GM12878 (cell line): ENCODE results near the gene SYS1. TPM values are rescaled to one million over a fixed set of nuclear protein-coding genes. Genes with fewer than 3 reads are reported as not detected.

Experiments used
- ATAC-seq: fragments of 200-7000 bp; cut with Tn5 transposase; 3 replicates; pipeline ENCODE4 v1.9.1; 2020; ENCODE audit warnings: mild to moderate bottlenecking, moderate library complexity
- BruUV-seq: library from RNA; stranded (reverse); fragments of 400-500 nt; replicated peaks from 2 replicates; lab custom pipeline; 2021; lab: Mats Ljungman, UMichigan
- CTCF ChIA-PET: fragments of 300-600 bp; sonication (Branson Sonifier 250); formaldehyde crosslinking; extraction: SDS; loops from one replicate; lab custom pipeline; 2021; ENCODE audit warnings: inconsistent platforms; lab: Yijun Ruan, JAX
- POLR2A ChIA-PET: fragments of 350-600 bp; formaldehyde crosslinking; extraction: SDS; loops from one replicate; lab custom pipeline; 2021; ENCODE audit warnings: inconsistent platforms; lab: Charles Lee
- RAD21 ChIA-PET: fragments of 300-600 bp; sonication (Branson Sonifier 250); formaldehyde crosslinking; loops from one replicate; lab custom pipeline; 2023; ENCODE audit warnings: antibody characterized with exemption; ENCODE audit not compliant: unreplicated experiment; lab: Charles Lee
- SMC1A ChIA-PET: fragments of 300-600 bp; sonication (Branson Sonifier 250); formaldehyde crosslinking; loops from one replicate; lab custom pipeline; 2023; ENCODE audit not compliant: unreplicated experiment, uncharacterized antibody; lab: Charles Lee
- DNase-seq: peaks from one replicate; pipeline ENCODE4 v3.0.0-alpha.2; 2011; ENCODE audit warnings: low read depth, low spot score
- FAIRE-seq: peaks from 3 replicates; lab custom pipeline; 2011; peaks lifted over from hg19 to GRCh38; lab: Jason Lieb, UNC
- H2AFZ ChIP-seq: 2 replicates; pipeline ENCODE4 v1.6.0; 2011; ENCODE audit warnings: low read depth, low read length, control low read depth; ENCODE audit not compliant: control insufficient read depth
- H3K27ac ChIP-seq: 2 replicates; pipeline ENCODE4 v1.5.1; 2011; ENCODE audit warnings: control low read depth; ENCODE audit not compliant: control insufficient read depth, insufficient read depth
- H3K27me3 ChIP-seq, 2 experiments: replicated peaks in 1 of 2; 2 replicates each; pipeline versions ENCODE4 v1.6.0 to v1.6.1; 2011; ENCODE audit warnings: low read length in 1 of 2; ENCODE audit not compliant: control insufficient read depth in 2 of 2, insufficient read depth in 2 of 2
- H3K36me3 ChIP-seq, 2 experiments: 2 replicates each; pipeline ENCODE4 v1.5.1; 2011; ENCODE audit warnings: low read length in 1 of 2; ENCODE audit not compliant: control insufficient read depth in 2 of 2, insufficient read depth in 2 of 2
- H3K4me1 ChIP-seq: 2 replicates; pipeline ENCODE4 v1.6.1; 2011; ENCODE audit warnings: mild to moderate bottlenecking, low read length, moderate library complexity, mixed read lengths; ENCODE audit not compliant: control insufficient read depth, insufficient read depth
- H3K4me2 ChIP-seq: 2 replicates; pipeline ENCODE4 v1.6.0; 2011; ENCODE audit warnings: control low read depth; ENCODE audit not compliant: control insufficient read depth, insufficient read depth
- H3K4me3 ChIP-seq: fragments of 200-600 bp; sonication (generic); 2 replicates; pipeline ENCODE4 v1.5.1; 2016
- H3K79me2 ChIP-seq: 2 replicates; pipeline ENCODE4 v1.6.0; 2011; ENCODE audit warnings: low read length; ENCODE audit not compliant: control insufficient read depth, insufficient read depth
- H3K9ac ChIP-seq: 2 replicates; pipeline ENCODE4 v1.8.0; 2011; ENCODE audit warnings: low read length, control low read depth, mixed read lengths; ENCODE audit not compliant: control insufficient read depth, insufficient read depth
- H3K9me3 ChIP-seq: replicated peaks from 3 replicates; pipeline ENCODE4 v1.5.1; 2011; ENCODE audit warnings: mild to moderate bottlenecking, low read length; ENCODE audit not compliant: control insufficient read depth, insufficient read depth
- H4K20me1 ChIP-seq: 2 replicates; pipeline ENCODE4 v1.6.0; 2011; ENCODE audit not compliant: control insufficient read depth, insufficient read depth
- ASH2L ChIP-seq: fragments of 300-600, 200-600 bp; sonication (generic); IDR thresholded peaks from 2 replicates; pipeline ENCODE4 v1.6.1; 2017; ENCODE audit warnings: low read depth, mild to moderate bottlenecking, borderline replicate concordance
- ESRRA ChIP-seq: IDR thresholded peaks from 2 replicates; pipeline ENCODE4 v1.6.1; 2012; ENCODE audit warnings: mild to moderate bottlenecking, low read length, improper control_type of control experiment
- NKRF ChIP-seq: fragments of 450-650 bp; conservative IDR thresholded peaks from 2 replicates; pipeline ENCODE4 v1.6.1; 2017; ENCODE audit warnings: mild to moderate bottlenecking, moderate library complexity
- SRF ChIP-seq, 2 experiments: IDR thresholded peaks; 2 replicates each; pipeline ENCODE4 v1.6.1; 2011; ENCODE audit warnings: low read depth in 2 of 2, low read length in 2 of 2, mild to moderate bottlenecking in 1 of 2, moderate library complexity in 1 of 2
- SUPT20H ChIP-seq: IDR thresholded peaks from 2 replicates; pipeline ENCODE4 v1.6.1; 2011; ENCODE audit warnings: low read depth, mild to moderate bottlenecking, low read length, moderate library complexity, borderline replicate concordance; ENCODE audit not compliant: control insufficient read depth
- WGBS: methylation state at CpG from one replicate; pipeline ENCODE4 v1.1.6; 2016; ENCODE audit warnings: low lambda C conversion rate; ENCODE audit not compliant: insufficient replicate concordance, insufficient coverage; ENCODE audit errors: missing lambda C conversion rate; 5-methylcytosine and 5-hydroxymethylcytosine counted together
- in situ Hi-C: fragments of 300-500 bp; cut with MboI; formaldehyde crosslinking; loops from 9 replicates; pipeline ENCODE4 v1.14.3; 2018; ENCODE audit warnings: mixed read lengths
- intact Hi-C: fragments of 100-400 bp; cut with micrococcal nuclease; formaldehyde crosslinking; loops from one replicate; pipeline ENCODE4 v1.14.2; 2022; ENCODE audit not compliant: unreplicated experiment
- polyA plus RNA-seq, 11 experiments: library from polyadenylated mRNA; depleted of rRNA in 4 of 11; unstranded in 6 of 11; stranded (reverse) in 5 of 11; fragments of >200 nt; fragmentation: Nextera tagmentation in 4 of 11; fragmentation: Illumina TruSeq in 1 of 11; extraction: Ambion mirVana in 4 of 11; extraction: Trizol in 1 of 11; gene quantifications; 1 replicate in 1 of 11; 2 replicates in 10 of 11; pipeline versions ENCODE4 v1.2.1 to v1.2.3, GENCODE V29; 2011 to 2016; ENCODE audit warnings: inconsistent platforms in 2 of 11, missing spikeins in 2 of 11, low read depth in 1 of 11
- total RNA-seq, 4 experiments: library from RNA; depleted of rRNA in 3 of 4; stranded (reverse); fragments of >200 nt in 3 of 4; fragmentation: Illumina TruSeq in 1 of 4; extraction: Trizol in 1 of 4; gene quantifications; 2 replicates each; pipeline versions ENCODE4 v1.2.1 to v1.2.3, GENCODE V29; 2013 to 2021

Gene SYS1
- total and polyA plus RNA-seq, 10 of the 15 experiments (the other 5 are each of a cell fraction or from before 2014, with no cell fraction given), result 5.1 to 22.6 (median 9.3) TPM

DNA sequence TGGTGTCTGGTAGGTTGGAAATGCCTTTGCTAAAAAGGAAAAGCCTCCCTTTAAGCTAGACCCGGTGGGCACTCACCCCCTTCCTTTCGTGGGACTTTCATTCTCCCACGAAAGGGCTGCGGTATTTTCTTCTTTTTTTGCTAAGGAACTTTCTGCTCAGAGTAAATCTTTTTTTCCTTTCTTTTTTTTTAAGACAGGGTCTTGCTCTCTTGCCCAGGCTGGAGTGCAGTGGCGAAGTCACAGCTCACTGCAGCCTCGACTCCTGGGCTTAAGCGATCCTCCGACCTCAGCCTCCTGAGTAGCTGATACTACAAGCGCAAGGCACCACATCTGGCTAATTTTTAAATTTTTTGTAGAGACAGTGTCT is 11.1 kb downstream of the SYS1 start:
- Histone ChIP-seq H3K9me3 (no peaks in the 10 kb centered on the region), H3K9ac (no peak overlapping the region), H3K79me2 (no peaks in the 10 kb centered on the region), H3K4me1 (peaks cover 10% of the 10 kb centered on the region), H3K4me2 (no peak overlapping the region), H2AFZ (no peak overlapping the region), H3K27ac (no peak overlapping the region), H3K36me3 (no peaks in the 10 kb centered on the region), H3K4me3 (no peak overlapping the region), H3K27me3 (no peaks in the 10 kb centered on the region), H4K20me1 (no peaks in the 10 kb centered on the region)
- in situ Hi-C loops (loop anchor here (5.0 kb wide), 1 partner anchor 63 kb away; no protein-coding TSS in a partner anchor), intact Hi-C loops (loop anchor here (1.0 kb wide), 1 partner anchor 63 kb away; no protein-coding TSS in a partner anchor)
- WGBS, result 48% methylated on average over 9 of the region's 9 CpGs
- FAIRE-seq (no peak), ATAC-seq (no peak), DNase-seq (no peak)
- RAD21 ChIA-PET, result interaction anchor here (0.7 to 17.6 kb wide), 16 partner anchors 11 to 397 kb away, joined by 3 to 394 read pairs (median 8); partner anchors contain the start of genes PIGT and SYS1
- POLR2A ChIA-PET, result interaction anchor here (0.7 to 2.5 kb wide), 5 partner anchors 12 to 63 kb away, joined by 3 to 8 read pairs (median 4); partner anchors contain the start of genes PIGT and SYS1
- SMC1A ChIA-PET, result interaction anchor here (0.6 to 19.8 kb wide), 20 partner anchors 11 to 536 kb away, joined by 3 to 440 read pairs (median 4); partner anchors contain the start of genes PIGT, SYS1 and WFDC10A
- TF ChIP-seq NKRF (no peak), ESRRA (no peak), ASH2L (no peak), SRF (IDR thresholded peaks at IDR 0.05; ENCODE audit: low read depth in 2 of 2, low read length in 2 of 2) (0 out of 4 replicates have a peak, but pooled peaks of 1 of the 2 experiments have one; percentile 14), SUPT20H (no peak)
- CTCF ChIA-PET, result interaction anchor here (0.6 to 19.4 kb wide), 30 partner anchors 12 to 464 kb away, joined by 3 to 685 read pairs (median 5); partner anchors contain the start of genes PABPC1L, PIGT and SYS1
- no TSS peak for BruUV-seq
